HEK293 (cell line): Measurements from ENCODE around the gene GALNT2.

Experiments used
- KLF10 ChIP-seq: fragments of 450-650 bp; IDR thresholded peaks from 2 replicates; pipeline ENCODE4 v1.5.1; 2018; ENCODE audit warnings: missing biosample characterization, mild to moderate bottlenecking, missing genetic modification characterization
- KLF17 ChIP-seq: fragments of 450-650 bp; formaldehyde crosslinking; IDR thresholded peaks from 2 replicates; pipeline ENCODE4 v1.5.1; 2016; ENCODE audit warnings: missing biosample characterization, missing genetic modification characterization
- MZF1 ChIP-seq: fragments of 450-650 bp; formaldehyde crosslinking; IDR thresholded peaks from 2 replicates; pipeline ENCODE4 v1.5.1; 2017; ENCODE audit warnings: missing biosample characterization, missing genetic modification characterization, borderline replicate concordance
- SP2 ChIP-seq: fragments of 450-650 bp; formaldehyde crosslinking; IDR thresholded peaks from 2 replicates; pipeline ENCODE4 v1.5.1; 2016; ENCODE audit warnings: missing biosample characterization, missing genetic modification characterization
- ZFP3 ChIP-seq: fragments of 450-650 bp; formaldehyde crosslinking; IDR thresholded peaks from 2 replicates; pipeline ENCODE4 v1.5.1; 2016; ENCODE audit warnings: low read depth, missing biosample characterization, missing genetic modification characterization
- ZNF280C ChIP-seq: fragments of 450-650 bp; formaldehyde crosslinking; IDR thresholded peaks from 2 replicates; pipeline ENCODE4 v1.5.1; 2016; ENCODE audit warnings: missing biosample characterization, missing genetic modification characterization
- ZNF501 ChIP-seq: fragments of 450-650 bp; formaldehyde crosslinking; IDR thresholded peaks from 2 replicates; pipeline ENCODE4 v1.5.1; 2016; ENCODE audit warnings: missing biosample characterization, missing genetic modification characterization
- ZNF514 ChIP-seq: fragments of 450-650 bp; formaldehyde crosslinking; IDR thresholded peaks from 2 replicates; pipeline ENCODE4 v1.5.1; 2016; ENCODE audit warnings: missing biosample characterization, missing genetic modification characterization
- ZNF664 ChIP-seq: fragments of 450-650 bp; formaldehyde crosslinking; IDR thresholded peaks from 2 replicates; pipeline ENCODE4 v1.5.1; 2016; ENCODE audit warnings: missing biosample characterization, missing genetic modification characterization
- ZNF843 ChIP-seq: fragments of 450-650 bp; formaldehyde crosslinking; IDR thresholded peaks from 2 replicates; pipeline ENCODE4 v1.5.1; 2016; ENCODE audit warnings: missing biosample characterization, missing genetic modification characterization
- TF ChIP-seq, protein P1 (sequence below): fragments of 450-650 bp; formaldehyde crosslinking; conservative IDR thresholded peaks from 2 replicates; pipeline ENCODE4 v1.5.1; 2016; ENCODE audit warnings: low read depth, missing biosample characterization, missing genetic modification characterization
- TF ChIP-seq, protein P2 (sequence below): fragments of 450-650 bp; formaldehyde crosslinking; IDR thresholded peaks from 2 replicates; pipeline ENCODE4 v1.5.1; 2016; ENCODE audit warnings: missing biosample characterization, missing genetic modification characterization
- TF ChIP-seq, protein P3 (sequence below): fragments of 450-650 bp; formaldehyde crosslinking; IDR thresholded peaks from 2 replicates; pipeline ENCODE4 v1.5.1; 2016; ENCODE audit warnings: missing biosample characterization, missing genetic modification characterization
- TF ChIP-seq, protein P4 (sequence below): fragments of 450-650 bp; formaldehyde crosslinking; IDR thresholded peaks from 2 replicates; pipeline ENCODE4 v1.5.1; 2016; ENCODE audit warnings: missing biosample characterization, missing genetic modification characterization

DNA sequence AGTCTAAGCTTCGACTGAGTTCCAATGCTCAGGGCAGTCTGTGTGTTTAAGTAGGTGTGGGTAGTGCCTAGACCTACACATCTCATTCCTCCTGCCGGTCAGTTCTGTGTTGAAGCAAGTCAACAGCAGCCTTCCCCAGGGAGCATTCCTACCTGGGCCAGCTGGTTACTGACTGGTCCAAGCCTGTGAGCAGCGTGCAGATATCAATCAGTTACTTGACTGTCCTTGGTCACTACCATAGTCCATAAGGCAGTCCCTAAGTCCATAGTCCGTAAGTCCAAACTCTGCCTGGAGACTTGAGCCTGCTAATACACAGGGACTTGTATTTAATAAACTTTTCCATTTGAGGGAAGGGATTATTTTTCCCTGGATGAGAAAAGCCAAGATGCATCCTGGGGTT, 187.2 kb downstream of the GALNT2 start:
- no peak for TF ChIP-seq MZF1 (tag by site-specific recombination)
- TF ChIP-seq ZNF843: no peak
- TF ChIP-seq ZFP3 (tag by site-specific recombination): no peak
- TF ChIP-seq, protein P1, sequence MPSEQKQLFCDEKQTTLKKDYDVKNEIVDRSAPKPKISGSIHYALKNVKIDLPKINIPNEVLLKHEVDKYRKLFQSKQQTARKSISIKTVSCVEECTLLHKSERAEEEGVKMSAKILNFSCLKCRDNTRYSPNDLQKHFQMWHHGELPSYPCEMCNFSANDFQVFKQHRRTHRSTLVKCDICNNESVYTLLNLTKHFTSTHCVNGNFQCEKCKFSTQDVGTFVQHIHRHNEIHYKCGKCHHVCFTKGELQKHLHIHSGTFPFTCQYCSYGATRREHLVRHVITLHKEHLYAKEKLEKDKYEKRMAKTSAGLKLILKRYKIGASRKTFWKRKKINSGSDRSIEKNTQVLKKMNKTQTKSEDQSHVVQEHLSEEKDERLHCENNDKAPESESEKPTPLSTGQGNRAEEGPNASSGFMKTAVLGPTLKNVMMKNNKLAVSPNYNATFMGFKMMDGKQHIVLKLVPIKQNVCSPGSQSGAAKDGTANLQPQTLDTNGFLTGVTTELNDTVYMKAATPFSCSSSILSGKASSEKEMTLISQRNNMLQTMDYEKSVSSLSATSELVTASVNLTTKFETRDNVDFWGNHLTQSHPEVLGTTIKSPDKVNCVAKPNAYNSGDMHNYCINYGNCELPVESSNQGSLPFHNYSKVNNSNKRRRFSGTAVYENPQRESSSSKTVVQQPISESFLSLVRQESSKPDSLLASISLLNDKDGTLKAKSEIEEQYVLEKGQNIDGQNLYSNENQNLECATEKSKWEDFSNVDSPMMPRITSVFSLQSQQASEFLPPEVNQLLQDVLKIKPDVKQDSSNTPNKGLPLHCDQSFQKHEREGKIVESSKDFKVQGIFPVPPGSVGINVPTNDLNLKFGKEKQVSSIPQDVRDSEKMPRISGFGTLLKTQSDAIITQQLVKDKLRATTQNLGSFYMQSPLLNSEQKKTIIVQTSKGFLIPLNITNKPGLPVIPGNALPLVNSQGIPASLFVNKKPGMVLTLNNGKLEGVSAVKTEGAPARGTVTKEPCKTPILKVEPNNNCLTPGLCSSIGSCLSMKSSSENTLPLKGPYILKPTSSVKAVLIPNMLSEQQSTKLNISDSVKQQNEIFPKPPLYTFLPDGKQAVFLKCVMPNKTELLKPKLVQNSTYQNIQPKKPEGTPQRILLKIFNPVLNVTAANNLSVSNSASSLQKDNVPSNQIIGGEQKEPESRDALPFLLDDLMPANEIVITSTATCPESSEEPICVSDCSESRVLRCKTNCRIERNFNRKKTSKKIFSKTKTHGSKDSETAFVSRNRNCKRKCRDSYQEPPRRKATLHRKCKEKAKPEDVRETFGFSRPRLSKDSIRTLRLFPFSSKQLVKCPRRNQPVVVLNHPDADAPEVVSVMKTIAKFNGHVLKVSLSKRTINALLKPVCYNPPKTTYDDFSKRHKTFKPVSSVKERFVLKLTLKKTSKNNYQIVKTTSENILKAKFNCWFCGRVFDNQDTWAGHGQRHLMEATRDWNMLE (tag by site-specific recombination): no peak
- no peak for TF ChIP-seq KLF17 (tag by site-specific recombination)
- no peak for TF ChIP-seq ZNF280C (tag by site-specific recombination)
- TF ChIP-seq, protein P2, sequence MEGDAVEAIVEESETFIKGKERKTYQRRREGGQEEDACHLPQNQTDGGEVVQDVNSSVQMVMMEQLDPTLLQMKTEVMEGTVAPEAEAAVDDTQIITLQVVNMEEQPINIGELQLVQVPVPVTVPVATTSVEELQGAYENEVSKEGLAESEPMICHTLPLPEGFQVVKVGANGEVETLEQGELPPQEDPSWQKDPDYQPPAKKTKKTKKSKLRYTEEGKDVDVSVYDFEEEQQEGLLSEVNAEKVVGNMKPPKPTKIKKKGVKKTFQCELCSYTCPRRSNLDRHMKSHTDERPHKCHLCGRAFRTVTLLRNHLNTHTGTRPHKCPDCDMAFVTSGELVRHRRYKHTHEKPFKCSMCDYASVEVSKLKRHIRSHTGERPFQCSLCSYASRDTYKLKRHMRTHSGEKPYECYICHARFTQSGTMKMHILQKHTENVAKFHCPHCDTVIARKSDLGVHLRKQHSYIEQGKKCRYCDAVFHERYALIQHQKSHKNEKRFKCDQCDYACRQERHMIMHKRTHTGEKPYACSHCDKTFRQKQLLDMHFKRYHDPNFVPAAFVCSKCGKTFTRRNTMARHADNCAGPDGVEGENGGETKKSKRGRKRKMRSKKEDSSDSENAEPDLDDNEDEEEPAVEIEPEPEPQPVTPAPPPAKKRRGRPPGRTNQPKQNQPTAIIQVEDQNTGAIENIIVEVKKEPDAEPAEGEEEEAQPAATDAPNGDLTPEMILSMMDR (tag by site-specific recombination): no peak
- no peak for TF ChIP-seq ZNF501 (tag by site-specific recombination)
- TF ChIP-seq SP2: no peak
- TF ChIP-seq, protein P3, sequence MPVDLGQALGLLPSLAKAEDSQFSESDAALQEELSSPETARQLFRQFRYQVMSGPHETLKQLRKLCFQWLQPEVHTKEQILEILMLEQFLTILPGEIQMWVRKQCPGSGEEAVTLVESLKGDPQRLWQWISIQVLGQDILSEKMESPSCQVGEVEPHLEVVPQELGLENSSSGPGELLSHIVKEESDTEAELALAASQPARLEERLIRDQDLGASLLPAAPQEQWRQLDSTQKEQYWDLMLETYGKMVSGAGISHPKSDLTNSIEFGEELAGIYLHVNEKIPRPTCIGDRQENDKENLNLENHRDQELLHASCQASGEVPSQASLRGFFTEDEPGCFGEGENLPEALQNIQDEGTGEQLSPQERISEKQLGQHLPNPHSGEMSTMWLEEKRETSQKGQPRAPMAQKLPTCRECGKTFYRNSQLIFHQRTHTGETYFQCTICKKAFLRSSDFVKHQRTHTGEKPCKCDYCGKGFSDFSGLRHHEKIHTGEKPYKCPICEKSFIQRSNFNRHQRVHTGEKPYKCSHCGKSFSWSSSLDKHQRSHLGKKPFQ: no peak
- no peak for TF ChIP-seq ZNF514
- no peak for TF ChIP-seq KLF10
- TF ChIP-seq, protein P4, sequence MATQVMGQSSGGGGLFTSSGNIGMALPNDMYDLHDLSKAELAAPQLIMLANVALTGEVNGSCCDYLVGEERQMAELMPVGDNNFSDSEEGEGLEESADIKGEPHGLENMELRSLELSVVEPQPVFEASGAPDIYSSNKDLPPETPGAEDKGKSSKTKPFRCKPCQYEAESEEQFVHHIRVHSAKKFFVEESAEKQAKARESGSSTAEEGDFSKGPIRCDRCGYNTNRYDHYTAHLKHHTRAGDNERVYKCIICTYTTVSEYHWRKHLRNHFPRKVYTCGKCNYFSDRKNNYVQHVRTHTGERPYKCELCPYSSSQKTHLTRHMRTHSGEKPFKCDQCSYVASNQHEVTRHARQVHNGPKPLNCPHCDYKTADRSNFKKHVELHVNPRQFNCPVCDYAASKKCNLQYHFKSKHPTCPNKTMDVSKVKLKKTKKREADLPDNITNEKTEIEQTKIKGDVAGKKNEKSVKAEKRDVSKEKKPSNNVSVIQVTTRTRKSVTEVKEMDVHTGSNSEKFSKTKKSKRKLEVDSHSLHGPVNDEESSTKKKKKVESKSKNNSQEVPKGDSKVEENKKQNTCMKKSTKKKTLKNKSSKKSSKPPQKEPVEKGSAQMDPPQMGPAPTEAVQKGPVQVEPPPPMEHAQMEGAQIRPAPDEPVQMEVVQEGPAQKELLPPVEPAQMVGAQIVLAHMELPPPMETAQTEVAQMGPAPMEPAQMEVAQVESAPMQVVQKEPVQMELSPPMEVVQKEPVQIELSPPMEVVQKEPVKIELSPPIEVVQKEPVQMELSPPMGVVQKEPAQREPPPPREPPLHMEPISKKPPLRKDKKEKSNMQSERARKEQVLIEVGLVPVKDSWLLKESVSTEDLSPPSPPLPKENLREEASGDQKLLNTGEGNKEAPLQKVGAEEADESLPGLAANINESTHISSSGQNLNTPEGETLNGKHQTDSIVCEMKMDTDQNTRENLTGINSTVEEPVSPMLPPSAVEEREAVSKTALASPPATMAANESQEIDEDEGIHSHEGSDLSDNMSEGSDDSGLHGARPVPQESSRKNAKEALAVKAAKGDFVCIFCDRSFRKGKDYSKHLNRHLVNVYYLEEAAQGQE (tag by site-specific recombination): no peak
- TF ChIP-seq ZNF664 (tag by site-specific recombination): no peak
